Endothelial cell (in vitro differentiated cells): Measurements from ENCODE around the gene CNGA2. TPM values are rescaled to one million over a fixed set of nuclear protein-coding genes. Genes with fewer than 3 reads are reported as not detected.

Source experiments
- DNase-seq: peaks from one replicate; pipeline ENCODE4 v3.0.0; 2021; ENCODE audit warnings: low spot score
- H3K27ac Mint-ChIP-seq: one replicate; pipeline ENCODE4 v1.8.0; 2021; ENCODE audit warnings: mixed read lengths, inconsistent platforms; ENCODE audit not compliant: unreplicated experiment
- H3K27me3 Mint-ChIP-seq: one replicate; pipeline ENCODE4 v1.8.0; 2021; ENCODE audit warnings: mild to moderate bottlenecking, moderate library complexity, mixed read lengths, inconsistent platforms; ENCODE audit not compliant: unreplicated experiment
- H3K36me3 Mint-ChIP-seq: one replicate; pipeline ENCODE4 v1.8.0; 2021; ENCODE audit warnings: mild to moderate bottlenecking, low read depth, mixed read lengths, inconsistent platforms; ENCODE audit not compliant: unreplicated experiment
- H3K4me1 Mint-ChIP-seq: one replicate; pipeline ENCODE4 v1.8.0; 2021; ENCODE audit warnings: mild to moderate bottlenecking, mixed read lengths, inconsistent platforms; ENCODE audit not compliant: unreplicated experiment
- H3K4me3 Mint-ChIP-seq: one replicate; pipeline ENCODE4 v1.8.0; 2021; ENCODE audit warnings: mild to moderate bottlenecking, mixed read lengths, inconsistent platforms; ENCODE audit not compliant: unreplicated experiment
- H3K9me3 Mint-ChIP-seq: one replicate; pipeline ENCODE4 v1.8.0; 2021; ENCODE audit warnings: mixed read lengths, inconsistent platforms; ENCODE audit not compliant: unreplicated experiment
- CTCF ChIP-seq: fragments of 200-600 bp; sonication (generic); IDR thresholded peaks from one replicate; pipeline ENCODE4 v1.5.0; 2021; ENCODE audit warnings: antibody characterized with exemption; ENCODE audit not compliant: unreplicated experiment
- total RNA-seq: library from RNA; stranded (reverse); fragmentation: NEBNext Ultra II Directional; extraction: Animal tissue kit (Norgen Biotek cat#: 25700); gene quantifications from one replicate; pipeline ENCODE4 v1.2.1, GENCODE V29; 2021; ENCODE audit not compliant: unreplicated experiment

Gene CNGA2
- total RNA-seq, 1 donor from 2014 or later: not detected

- no peak overlapping the region for H3K4me3 Mint-ChIP-seq
- peaks cover 7% of the 10 kb centered on the region for H3K4me1 Mint-ChIP-seq
- H3K27me3 Mint-ChIP-seq: no peaks in the 10 kb centered on the region
- no peak for TF ChIP-seq CTCF
- no peak overlapping the region for H3K27ac Mint-ChIP-seq
- H3K9me3 Mint-ChIP-seq: no peaks in the 10 kb centered on the region
- H3K36me3 Mint-ChIP-seq: no peaks in the 10 kb centered on the region
- DNase-seq: no peak
Observed at GRCh38 chrX:151711154-151711553, 23.4 kb upstream of the CNGA2 start.

- no peak overlapping the region for H3K4me3 Mint-ChIP-seq
- no peak for TF ChIP-seq CTCF
- no peaks in the 10 kb centered on the region for H3K9me3 Mint-ChIP-seq
- DNase-seq: no peak
- no peaks in the 10 kb centered on the region for H3K36me3 Mint-ChIP-seq
- H3K27ac Mint-ChIP-seq: peak overlapping the region; percentile 48
- no peaks in the 10 kb centered on the region for H3K27me3 Mint-ChIP-seq
- H3K4me1 Mint-ChIP-seq: peaks cover 7% of the 10 kb centered on the region
Observed at GRCh38 chrX:151711787-151712186, 22.8 kb upstream of the CNGA2 start.

- no peaks in the 10 kb centered on the region for H3K27me3 Mint-ChIP-seq
- TF ChIP-seq CTCF: no peak
Observed at GRCh38 chrX:151712253-151712652, 22.3 kb upstream of the CNGA2 start.

GRCh38 chrX:151713849-151714248, 20.7 kb upstream of the CNGA2 start:
- DNase-seq: peak; percentile 54
- no peaks in the 10 kb centered on the region for H3K36me3 Mint-ChIP-seq
- H3K4me3 Mint-ChIP-seq: no peak overlapping the region
- TF ChIP-seq CTCF: peak; percentile 56
- no peaks in the 10 kb centered on the region for H3K9me3 Mint-ChIP-seq
- H3K4me1 Mint-ChIP-seq: peaks cover 7% of the 10 kb centered on the region
- no peaks in the 10 kb centered on the region for H3K27me3 Mint-ChIP-seq
- no peak overlapping the region for H3K27ac Mint-ChIP-seq

More at GRCh38 chrX:151712253-151712652, 22.3 kb upstream of the CNGA2 start:
- H3K4me3 Mint-ChIP-seq: no peak overlapping the region
- H3K4me1 Mint-ChIP-seq: peaks cover 7% of the 10 kb centered on the region
- H3K27ac Mint-ChIP-seq: no peak overlapping the region
- DNase-seq: no peak
- H3K9me3 Mint-ChIP-seq: no peaks in the 10 kb centered on the region
- H3K36me3 Mint-ChIP-seq: no peaks in the 10 kb centered on the region

- H3K27ac Mint-ChIP-seq: no peak overlapping the region
- no peaks in the 10 kb centered on the region for H3K27me3 Mint-ChIP-seq
- DNase-seq: no peak
- TF ChIP-seq CTCF: no peak
- no peaks in the 10 kb centered on the region for H3K9me3 Mint-ChIP-seq
- peaks cover 7% of the 10 kb centered on the region for H3K4me1 Mint-ChIP-seq
- H3K4me3 Mint-ChIP-seq: no peak overlapping the region
- H3K36me3 Mint-ChIP-seq: no peaks in the 10 kb centered on the region
Observed at GRCh38 chrX:151714362-151714761, 20.2 kb upstream of the CNGA2 start.
